Right atrium auricular region (tissue), 2 donors: Measurements from ENCODE around the gene BMX. TPM values are rescaled to one million over a fixed set of nuclear protein-coding genes. Genes with fewer than 3 reads are reported as not detected.

Experiments used
- DNase-seq: peaks from one replicate; pipeline ENCODE4 v3.0.0-alpha.2; 2019; ENCODE audit warnings: low spot score
- H3K27ac ChIP-seq, 2 donors: fragments of 200-600 bp; sonication (generic); 1 replicate in 1 of 2; 2 replicates in 1 of 2; pipeline ENCODE4 v1.5.1; 2016 to 2019
- H3K27me3 ChIP-seq, 2 donors: fragments of 200-600 bp; sonication (generic); one replicate each; pipeline versions ENCODE4 v1.5.1 to v1.6.0; 2017 to 2019
- H3K36me3 ChIP-seq: fragments of 200-600 bp; sonication (generic); one replicate; pipeline ENCODE4 v1.5.1; 2016
- H3K4me1 ChIP-seq, 2 donors: fragments of 200-600 bp; sonication (generic); one replicate each; pipeline versions ENCODE4 v1.5.1 to v1.6.0; 2017 to 2019
- H3K4me3 ChIP-seq, 2 donors: fragments of 200-600 bp; sonication (generic); 1 replicate in 1 of 2; 2 replicates in 1 of 2; pipeline ENCODE4 v1.5.1; 2017 to 2019; ENCODE audit warnings: mild to moderate bottlenecking in 1 of 2, moderate library complexity in 1 of 2
- H3K9me3 ChIP-seq, 2 donors: fragments of 200-600 bp; sonication (generic); one replicate each; pipeline ENCODE4 v1.5.1; 2019
- CTCF ChIP-seq, 2 donors: fragments of 200-600 bp; sonication (generic); IDR thresholded peaks; one replicate each; pipeline ENCODE4 v1.5.1; 2019; ENCODE audit warnings: antibody characterized with exemption in 2 of 2
- total RNA-seq, 2 donors: library from RNA; depleted of rRNA; stranded (reverse); fragments of >200 nt; gene quantifications; one replicate each; pipeline ENCODE4 v1.1.0, GENCODE V29; 2016

Gene BMX
- total RNA-seq, 2 donors from 2014 or later, result 12.9 to 20.1 TPM

GRCh38 chrX:15475486-15475885 is 25.1 kb upstream of the BMX start:
- Histone ChIP-seq H3K27ac (peak overlapping the region; percentile 1 to 31), H3K4me1 (no peaks in the 10 kb centered on the region), H3K9me3 (no peaks in the 10 kb centered on the region), H3K4me3 (no peak overlapping the region), H3K27me3 (no peaks in the 10 kb centered on the region), H3K36me3 (peaks cover 5% of the 10 kb centered on the region)
- no peak for DNase-seq
- no peak for TF ChIP-seq CTCF (IDR thresholded peaks at IDR 0.05)

- H3K27me3 ChIP-seq, result no peaks in the 10 kb centered on the region
- no peak overlapping the region for H3K4me3 ChIP-seq
- H3K36me3 ChIP-seq, result peaks cover under 1% of the 10 kb centered on the region
- no peak for DNase-seq
- H3K9me3 ChIP-seq, result no peaks in the 10 kb centered on the region
- TF ChIP-seq CTCF (IDR thresholded peaks at IDR 0.05), result no peak
- no peaks in the 10 kb centered on the region for H3K4me1 ChIP-seq
- H3K27ac ChIP-seq, result no peak overlapping the region
These were observed 16.7 kb upstream of the BMX start for GRCh38 chrX:15483891-15484290.

GRCh38 chrX:15492469-15492868 is 8.1 kb upstream of the BMX start:
- peak overlapping the region; percentile 59 to 60 for H3K4me3 ChIP-seq
- H3K36me3 ChIP-seq, result no peaks in the 10 kb centered on the region
- no peaks in the 10 kb centered on the region for H3K27me3 ChIP-seq
- no peak for DNase-seq
- TF ChIP-seq CTCF (IDR thresholded peaks at IDR 0.05), result no peak
- H3K9me3 ChIP-seq, result no peaks in the 10 kb centered on the region
- peaks cover 0 to 3% of the 10 kb centered on the region in 2 donors for H3K4me1 ChIP-seq
- H3K27ac ChIP-seq, result peak overlapping the region; percentile 75 to 88

- Histone ChIP-seq H3K27me3 (no peaks in the 10 kb centered on the region), H3K36me3 (no peaks in the 10 kb centered on the region), H3K4me1 (peaks cover 0 to 3% of the 10 kb centered on the region in 2 donors), H3K4me3 (peak within 1 kb of the TSS; percentile 59 to 60), H3K9me3 (no peaks in the 10 kb centered on the region), H3K27ac (peak within 1 kb of the TSS; percentile 75 to 88)
- DNase-seq, result peak; percentile 91
- TF ChIP-seq CTCF (IDR thresholded peaks at IDR 0.05), result peak in 1 of 2 donors; percentile 61
These were observed 7.3 kb upstream of the BMX start, which contains the start of gene PIR for GRCh38 chrX:15493118-15493962. Gene PIR (minus strand): TSS chrX:15493333. CDS start chrX:15491257, 2,076 bp downstream.

GRCh38 chrX:15495801-15496200 is 4.8 kb upstream of the BMX start:
- TF ChIP-seq CTCF (IDR thresholded peaks at IDR 0.05), result no peak
- Histone ChIP-seq H3K9me3 (no peaks in the 10 kb centered on the region), H3K4me1 (peaks cover 0 to 3% of the 10 kb centered on the region in 2 donors), H3K27me3 (no peaks in the 10 kb centered on the region), H3K27ac (no peak overlapping the region), H3K4me3 (no peak overlapping the region), H3K36me3 (no peaks in the 10 kb centered on the region)
- DNase-seq, result no peak
